CD14-positive monocyte (primary cell): Measurements from ENCODE around the gene MAGI3. TPM values are rescaled to one million over a fixed set of nuclear protein-coding genes. Genes with fewer than 3 reads are reported as not detected.

Experiments
- DNase-seq, 3 donors: peaks; one replicate each; pipeline ENCODE4 v3.0.0-alpha.2; 2011 to 2022
- H2AFZ ChIP-seq: 2 replicates; pipeline ENCODE4 v1.6.0; 2012; ENCODE audit warnings: mild to moderate bottlenecking, low read depth, low read length, inconsistent platforms; ENCODE audit not compliant: insufficient read depth, poor library complexity, severe bottlenecking
- H3K27ac ChIP-seq, 2 donors: 1 replicate in 1 of 2; 2 replicates in 1 of 2; pipeline ENCODE4 v1.5.1; 2012 to 2013; ENCODE audit warnings: low read length in 2 of 2, control low read depth in 1 of 2, inconsistent platforms in 1 of 2, low read depth in 1 of 2, mild to moderate bottlenecking in 1 of 2
- H3K27me3 ChIP-seq, 2 donors: one replicate each; pipeline versions ENCODE4 v1.6.0 to v1.6.1; 2011 to 2013; ENCODE audit warnings: low read length in 2 of 2; ENCODE audit not compliant: control insufficient read depth in 2 of 2, insufficient read depth in 2 of 2
- H3K36me3 ChIP-seq, 2 donors: replicated peaks in 1 of 2; 1 replicate in 1 of 2; 2 replicates in 1 of 2; pipeline versions ENCODE4 v1.5.1 to v1.6.1; 2012 to 2013; ENCODE audit warnings: low read length in 2 of 2, control low read depth in 1 of 2, inconsistent platforms in 1 of 2, mild to moderate bottlenecking in 1 of 2; ENCODE audit not compliant: insufficient read depth in 2 of 2, control insufficient read depth in 1 of 2
- H3K4me1 ChIP-seq, 2 donors: 1 replicate in 1 of 2; 2 replicates in 1 of 2; pipeline versions ENCODE4 v1.5.1 to v1.6.1; 2012 to 2013; ENCODE audit warnings: low read length in 2 of 2, control low read depth in 1 of 2, inconsistent platforms in 1 of 2, mild to moderate bottlenecking in 1 of 2, moderate library complexity in 1 of 2; ENCODE audit not compliant: insufficient read depth in 2 of 2, control insufficient read depth in 1 of 2
- H3K4me2 ChIP-seq: replicated peaks from 2 replicates; pipeline ENCODE3; 2012; ENCODE audit warnings: low read length, moderate library complexity, mild to moderate bottlenecking; ENCODE audit not compliant: poor library complexity, severe bottlenecking; ENCODE audit errors: extremely low read depth
- H3K4me3 ChIP-seq, 3 experiments: fragments of 200-600 bp in 1 of 3; sonication (generic) in 1 of 3; replicated peaks in 1 of 3; 1 replicate in 2 of 3; 2 replicates in 1 of 3; pipeline ENCODE4 v1.5.1; 2011 to 2013; ENCODE audit warnings: low read length in 3 of 3, mild to moderate bottlenecking in 3 of 3, control low read depth in 2 of 3, low read depth in 2 of 3, inconsistent platforms in 1 of 3, moderate library complexity in 1 of 3
- H3K79me2 ChIP-seq: 2 replicates; pipeline ENCODE4 v1.6.0; 2012; ENCODE audit warnings: mild to moderate bottlenecking, control low read depth, inconsistent platforms, low read length, moderate library complexity; ENCODE audit not compliant: insufficient read depth
- H3K9ac ChIP-seq: 2 replicates; pipeline ENCODE4 v1.6.0; 2017; ENCODE audit warnings: low read length, mild to moderate bottlenecking; ENCODE audit not compliant: insufficient read depth, poor library complexity, severe bottlenecking
- H3K9me3 ChIP-seq, 2 donors: replicated peaks in 1 of 2; 1 replicate in 1 of 2; 2 replicates in 1 of 2; pipeline versions ENCODE4 v1.5.1 to v1.6.1; 2012 to 2013; ENCODE audit warnings: low read length in 2 of 2, control low read depth in 1 of 2; ENCODE audit not compliant: control insufficient read depth in 1 of 2, insufficient read depth in 1 of 2
- H4K20me1 ChIP-seq: 2 replicates; pipeline ENCODE4 v1.6.0; 2012; ENCODE audit warnings: mild to moderate bottlenecking, low read length, control low read depth, moderate library complexity; ENCODE audit not compliant: insufficient read depth
- H3K27ac Mint-ChIP-seq, 7 donors: one replicate each; pipeline ENCODE4 v1.8.0; 2020; ENCODE audit warnings: mild to moderate bottlenecking in 7 of 7, mixed read lengths in 7 of 7, moderate library complexity in 6 of 7, inconsistent platforms in 2 of 7
- H3K27me3 Mint-ChIP-seq, 3 donors: one replicate each; pipeline ENCODE4 v1.8.0; 2021 to 2022; ENCODE audit warnings: low read depth in 3 of 3, mild to moderate bottlenecking in 3 of 3, mixed read lengths in 3 of 3, moderate library complexity in 3 of 3, inconsistent platforms in 1 of 3
- H3K36me3 Mint-ChIP-seq, 2 donors: one replicate each; pipeline ENCODE4 v1.8.0; 2020; ENCODE audit warnings: mixed read lengths in 2 of 2, inconsistent platforms in 1 of 2, mild to moderate bottlenecking in 1 of 2
- H3K4me1 Mint-ChIP-seq: one replicate; pipeline ENCODE4 v1.8.0; 2020; ENCODE audit warnings: mild to moderate bottlenecking, mixed read lengths
- H3K4me3 Mint-ChIP-seq, 2 donors: one replicate each; pipeline ENCODE4 v1.8.0; 2020; ENCODE audit warnings: mild to moderate bottlenecking in 2 of 2, mixed read lengths in 2 of 2, moderate library complexity in 1 of 2
- H3K9me3 Mint-ChIP-seq, 7 donors: one replicate each; pipeline ENCODE4 v1.8.0; 2020 to 2022; ENCODE audit warnings: mixed read lengths in 7 of 7, mild to moderate bottlenecking in 6 of 7, moderate library complexity in 6 of 7, inconsistent platforms in 2 of 7
- WGBS: methylation state at CpG from one replicate; pipeline ENCODE4 v1.1.5; 2013; ENCODE audit warnings: missing lambda C conversion rate; ENCODE audit not compliant: insufficient coverage; 5-methylcytosine and 5-hydroxymethylcytosine counted together
- intact Hi-C, 2 donors: fragments of 100-400 bp; cut with micrococcal nuclease; formaldehyde crosslinking; loops; one replicate each; pipeline versions ENCODE4 v1.15.0 to v1.15.1; 2023
- polyA plus RNA-seq, 3 donors: library from polyadenylated mRNA; depleted of rRNA in 1 of 3; unstranded in 2 of 3; stranded (reverse) in 1 of 3; fragments of 300-500 nt in 2 of 3; fragments of >200 nt in 1 of 3; fragmentation: Illumina TruSeq in 2 of 3; gene quantifications; 1 replicate in 2 of 3; 2 replicates in 1 of 3; pipeline ENCODE4 v1.2.3, GENCODE V29; 2012 to 2021
- TF ChIP-seq, protein P1 (sequence below): fragments of 200-600 bp; IDR thresholded peaks from one replicate; pipeline ENCODE4 v1.8.0; 2022; ENCODE audit warnings: antibody characterized with exemption, mild to moderate bottlenecking

The MAGI3 gene
- polyA plus RNA-seq, 3 donors, result 0.36 to 0.58 (median 0.43) TPM

DNA sequence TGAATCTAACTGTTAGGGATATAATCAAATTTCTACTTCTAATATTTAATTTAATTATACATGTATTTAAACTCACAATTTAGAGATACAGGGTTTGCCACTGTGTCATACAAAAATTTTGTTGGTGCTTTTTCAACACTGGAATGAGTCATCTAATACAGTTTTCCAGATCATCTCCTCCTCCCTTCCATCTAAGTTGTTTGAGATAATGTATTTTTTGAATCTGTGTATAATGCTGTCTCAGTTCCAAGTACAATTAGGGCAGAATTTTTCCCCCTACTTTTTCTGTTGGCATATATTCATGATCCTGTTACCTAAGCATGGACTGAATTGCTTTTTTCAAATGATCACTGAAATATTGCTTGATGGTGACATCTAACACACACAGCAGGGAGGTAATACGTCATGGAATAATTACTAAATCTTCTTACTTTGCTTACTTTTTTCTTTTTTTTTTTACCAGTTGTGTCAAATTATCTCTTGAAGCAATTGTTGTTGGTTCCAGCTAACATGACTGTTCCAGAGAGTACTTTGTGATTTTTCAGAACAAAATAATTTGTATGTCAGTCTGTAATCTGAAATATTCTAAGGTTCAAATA lies 146.0 kb downstream of the MAGI3 start:
- Mint-ChIP-seq H3K36me3 (no peaks in the 10 kb centered on the region), H3K27me3 (no peaks in the 10 kb centered on the region), H3K4me3 (no peak overlapping the region), H3K27ac (no peak overlapping the region), H3K9me3 (peaks cover 0 to 11% (median 2%) of the 10 kb centered on the region in 7 donors), H3K4me1 (no peaks in the 10 kb centered on the region)
- H3K4me1 ChIP-seq, result no peaks in the 10 kb centered on the region
- H4K20me1 ChIP-seq, result no peaks in the 10 kb centered on the region
- H3K79me2 ChIP-seq, result no peaks in the 10 kb centered on the region
- WGBS, result no CpG with 5 or more reads among the region's 1 CpG
- no peak overlapping the region for H3K9ac ChIP-seq
- intact Hi-C loops, result no loop called here
- no peak overlapping the region for H3K27ac ChIP-seq
- no peak overlapping the region for H3K4me3 ChIP-seq
- no peak overlapping the region for H3K4me2 ChIP-seq
- TF ChIP-seq, protein P1, sequence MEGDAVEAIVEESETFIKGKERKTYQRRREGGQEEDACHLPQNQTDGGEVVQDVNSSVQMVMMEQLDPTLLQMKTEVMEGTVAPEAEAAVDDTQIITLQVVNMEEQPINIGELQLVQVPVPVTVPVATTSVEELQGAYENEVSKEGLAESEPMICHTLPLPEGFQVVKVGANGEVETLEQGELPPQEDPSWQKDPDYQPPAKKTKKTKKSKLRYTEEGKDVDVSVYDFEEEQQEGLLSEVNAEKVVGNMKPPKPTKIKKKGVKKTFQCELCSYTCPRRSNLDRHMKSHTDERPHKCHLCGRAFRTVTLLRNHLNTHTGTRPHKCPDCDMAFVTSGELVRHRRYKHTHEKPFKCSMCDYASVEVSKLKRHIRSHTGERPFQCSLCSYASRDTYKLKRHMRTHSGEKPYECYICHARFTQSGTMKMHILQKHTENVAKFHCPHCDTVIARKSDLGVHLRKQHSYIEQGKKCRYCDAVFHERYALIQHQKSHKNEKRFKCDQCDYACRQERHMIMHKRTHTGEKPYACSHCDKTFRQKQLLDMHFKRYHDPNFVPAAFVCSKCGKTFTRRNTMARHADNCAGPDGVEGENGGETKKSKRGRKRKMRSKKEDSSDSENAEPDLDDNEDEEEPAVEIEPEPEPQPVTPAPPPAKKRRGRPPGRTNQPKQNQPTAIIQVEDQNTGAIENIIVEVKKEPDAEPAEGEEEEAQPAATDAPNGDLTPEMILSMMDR, result no peak
- no peaks in the 10 kb centered on the region for H3K27me3 ChIP-seq
- H2AFZ ChIP-seq, result no peak overlapping the region
- H3K36me3 ChIP-seq, result no peaks in the 10 kb centered on the region
- peaks cover 0 to 7% of the 10 kb centered on the region in 2 donors for H3K9me3 ChIP-seq
- no peak for DNase-seq

DNA sequence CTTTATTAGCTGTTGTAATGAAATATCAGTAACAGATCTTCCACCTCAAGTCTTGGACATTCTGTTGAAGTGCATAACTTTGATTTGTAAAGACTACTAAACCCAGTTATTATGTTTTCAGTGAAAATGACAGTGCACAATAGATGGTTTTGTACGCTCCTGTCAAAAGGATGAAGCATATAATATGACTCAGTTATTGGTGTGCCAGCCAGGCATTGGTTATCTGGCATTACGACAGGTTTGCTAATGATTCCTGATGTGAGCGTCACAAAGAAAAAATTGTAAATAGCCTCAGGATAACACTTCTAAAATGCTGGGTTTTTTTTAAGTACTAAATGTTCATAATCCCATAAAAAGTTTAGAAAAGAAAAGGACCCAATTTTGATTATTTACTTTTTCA lies 147.9 kb downstream of the MAGI3 start:
- TF ChIP-seq, protein P1, result no peak
- intact Hi-C loops, result no loop called here
- Histone ChIP-seq H3K9me3 (peaks cover 0 to 13% of the 10 kb centered on the region in 2 donors), H3K27me3 (no peaks in the 10 kb centered on the region), H3K79me2 (no peaks in the 10 kb centered on the region), H3K27ac (no peak overlapping the region), H3K4me1 (peaks cover 6 to 8% of the 10 kb centered on the region in 2 donors), H3K9ac (no peak overlapping the region), H3K4me2 (no peak overlapping the region), H2AFZ (no peak overlapping the region), H3K36me3 (no peaks in the 10 kb centered on the region), H3K4me3 (no peak overlapping the region), H4K20me1 (no peaks in the 10 kb centered on the region)
- Mint-ChIP-seq H3K4me1 (peaks cover 12% of the 10 kb centered on the region), H3K9me3 (peaks cover 8 to 17% (median 10%) of the 10 kb centered on the region in 7 donors), H3K27me3 (no peaks in the 10 kb centered on the region), H3K27ac (no peak overlapping the region), H3K4me3 (no peak overlapping the region), H3K36me3 (no peaks in the 10 kb centered on the region)
- DNase-seq, result no peak
- 20% methylated on average over 1 of the region's 3 CpGs for WGBS
